DND-41 (cell line): ENCODE results near the gene AKAP5.

Source experiments
- EZH2 ChIP-seq: IDR thresholded peaks from 3 replicates; pipeline ENCODE4 v1.6.1; 2012; ENCODE audit warnings: borderline replicate concordance, low read depth, mild to moderate bottlenecking, moderate library complexity, low read length, inconsistent platforms; ENCODE audit not compliant: severe bottlenecking
- TF ChIP-seq, protein P1 (sequence below): IDR thresholded peaks from 2 replicates; pipeline ENCODE4 v1.5.1; 2012; ENCODE audit warnings: borderline replicate concordance, low read length, moderate library complexity, mild to moderate bottlenecking; ENCODE audit not compliant: poor library complexity, severe bottlenecking; ENCODE audit errors: extremely low read depth

GRCh38 chr14:64468451-64468850 lies 3.2 kb downstream of the AKAP5 start:
- TF ChIP-seq, protein P1, sequence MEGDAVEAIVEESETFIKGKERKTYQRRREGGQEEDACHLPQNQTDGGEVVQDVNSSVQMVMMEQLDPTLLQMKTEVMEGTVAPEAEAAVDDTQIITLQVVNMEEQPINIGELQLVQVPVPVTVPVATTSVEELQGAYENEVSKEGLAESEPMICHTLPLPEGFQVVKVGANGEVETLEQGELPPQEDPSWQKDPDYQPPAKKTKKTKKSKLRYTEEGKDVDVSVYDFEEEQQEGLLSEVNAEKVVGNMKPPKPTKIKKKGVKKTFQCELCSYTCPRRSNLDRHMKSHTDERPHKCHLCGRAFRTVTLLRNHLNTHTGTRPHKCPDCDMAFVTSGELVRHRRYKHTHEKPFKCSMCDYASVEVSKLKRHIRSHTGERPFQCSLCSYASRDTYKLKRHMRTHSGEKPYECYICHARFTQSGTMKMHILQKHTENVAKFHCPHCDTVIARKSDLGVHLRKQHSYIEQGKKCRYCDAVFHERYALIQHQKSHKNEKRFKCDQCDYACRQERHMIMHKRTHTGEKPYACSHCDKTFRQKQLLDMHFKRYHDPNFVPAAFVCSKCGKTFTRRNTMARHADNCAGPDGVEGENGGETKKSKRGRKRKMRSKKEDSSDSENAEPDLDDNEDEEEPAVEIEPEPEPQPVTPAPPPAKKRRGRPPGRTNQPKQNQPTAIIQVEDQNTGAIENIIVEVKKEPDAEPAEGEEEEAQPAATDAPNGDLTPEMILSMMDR = no peak
- no peak for TF ChIP-seq EZH2
